ENCODE data around the gene PSMB3. TPM values are rescaled to one million over a fixed set of nuclear protein-coding genes. Genes with fewer than 3 reads are reported as not detected.
A peak's percentile ranks its signal among the peaks of the same experiment; 100 is the strongest.

The PSMB3 gene
- total RNA-seq, 1 donor from 2014 or later = 156 TPM

DNA sequence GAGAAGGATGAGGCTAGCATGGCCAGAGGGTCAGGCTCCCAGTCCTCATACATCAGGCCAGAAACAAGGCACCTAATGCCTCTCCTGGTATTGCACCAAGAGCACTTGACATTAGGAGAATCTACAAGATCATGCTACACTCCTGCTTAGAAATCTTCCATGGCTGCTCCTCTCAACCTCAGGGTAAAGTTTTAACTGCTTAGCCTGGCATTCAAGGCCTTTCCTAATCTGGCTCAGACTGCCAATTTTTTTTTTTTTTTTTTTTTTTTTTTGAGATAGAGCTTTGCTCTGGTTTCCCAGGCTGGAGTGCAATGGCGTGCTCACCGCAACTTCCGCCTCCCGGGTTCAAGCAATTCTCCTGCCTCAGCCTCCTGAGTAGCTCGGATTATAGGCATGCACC, 38.6 kb downstream of the PSMB3 start:
- no peaks in the 10 kb centered on the region for H3K27me3 ChIP-seq (ENCODE audit: control insufficient read depth in 3 of 3, insufficient read depth in 3 of 3, low read length in 3 of 3)
- peaks cover 6 to 13% (median 7%) of the 10 kb centered on the region in 3 donors for H3K36me3 ChIP-seq (ENCODE audit: control insufficient read depth in 3 of 3, insufficient read depth in 3 of 3, low read length in 3 of 3)
- no peaks in the 10 kb centered on the region for H3K9me3 ChIP-seq (ENCODE audit: control insufficient read depth in 3 of 3, low read length in 3 of 3)
- H3K4me3 ChIP-seq (ENCODE audit: low read length in 3 of 3) = no peak overlapping the region
- no peak overlapping the region for H3K9ac ChIP-seq (ENCODE audit: low read depth in 1 of 3, low read length in 3 of 3)
- no peak overlapping the region for H3K27ac ChIP-seq (ENCODE audit: low read depth, low read length)
- peaks cover 5 to 12% (median 10%) of the 10 kb centered on the region in 3 donors for H3K4me1 ChIP-seq (ENCODE audit: control insufficient read depth in 3 of 3, insufficient read depth in 3 of 3, low read length in 3 of 3)

DNA sequence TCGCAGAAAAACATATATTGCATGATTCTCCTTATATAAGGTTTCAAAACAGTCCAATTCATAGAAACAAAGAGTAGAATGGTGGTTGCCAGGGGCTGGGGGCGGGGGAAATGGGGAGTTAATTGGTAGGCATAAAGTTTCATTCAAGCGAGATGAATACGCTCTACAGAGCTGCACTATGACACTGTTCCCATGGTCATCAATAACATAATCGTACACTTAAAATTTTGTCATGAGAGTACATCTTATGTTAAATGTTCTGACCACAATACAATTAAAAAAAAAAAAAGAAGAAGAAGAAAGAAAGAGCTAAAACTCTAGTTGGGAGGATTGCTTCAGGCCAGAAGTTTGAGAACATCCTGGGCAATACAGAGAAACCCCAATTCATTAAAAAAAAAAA, 41.7 kb downstream of the PSMB3 start:
- no peaks in the 10 kb centered on the region for H3K27me3 ChIP-seq (ENCODE audit: control insufficient read depth in 3 of 3, insufficient read depth in 3 of 3, low read length in 3 of 3)
- no peak overlapping the region for H3K4me3 ChIP-seq (ENCODE audit: low read length in 3 of 3)
- H3K4me1 ChIP-seq (ENCODE audit: control insufficient read depth in 3 of 3, insufficient read depth in 3 of 3, low read length in 3 of 3) = peaks cover 32 to 38% (median 33%) of the 10 kb centered on the region in 3 donors
- H3K27ac ChIP-seq (ENCODE audit: low read depth, low read length) = no peak overlapping the region
- H3K36me3 ChIP-seq (ENCODE audit: control insufficient read depth in 3 of 3, insufficient read depth in 3 of 3, low read length in 3 of 3) = peaks cover 0 to 6% (median 5%) of the 10 kb centered on the region in 3 donors
- H3K9ac ChIP-seq (ENCODE audit: low read depth in 1 of 3, low read length in 3 of 3) = no peak overlapping the region
- no peaks in the 10 kb centered on the region for H3K9me3 ChIP-seq (ENCODE audit: control insufficient read depth in 3 of 3, low read length in 3 of 3)

DNA sequence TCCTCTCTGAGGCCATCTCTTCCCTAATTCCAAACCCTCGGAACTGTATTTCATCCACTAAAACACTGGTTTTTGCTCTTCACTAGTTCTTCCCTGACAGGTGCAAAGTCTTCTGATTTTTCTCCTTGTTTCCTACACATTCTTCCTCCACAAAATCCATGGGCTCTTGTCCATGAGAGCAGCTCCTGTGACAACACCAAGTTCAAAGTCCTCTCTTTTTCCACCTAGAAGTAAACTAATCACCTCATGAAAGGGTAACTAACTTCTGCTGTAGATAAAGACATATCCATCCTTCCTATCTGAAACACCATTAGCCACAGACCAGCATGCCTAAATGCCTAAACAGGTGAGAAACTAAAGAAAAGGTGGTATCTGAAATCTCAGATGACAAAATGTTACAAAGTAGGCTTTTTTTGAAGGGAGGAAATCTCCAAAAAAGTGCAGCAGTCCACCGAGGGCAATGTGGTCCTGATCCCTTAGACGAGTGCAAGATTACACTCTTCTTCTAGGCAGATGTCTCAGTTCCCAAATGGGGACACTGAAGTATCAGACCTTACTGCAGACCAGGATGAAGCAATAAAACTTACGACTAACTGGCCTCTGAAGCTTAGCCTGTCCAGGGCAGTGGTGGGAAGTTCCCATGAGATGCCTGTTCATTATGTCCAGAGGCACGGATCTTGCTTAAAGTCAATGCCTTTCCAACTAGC, 44.1 kb downstream of the PSMB3 start:
- no peaks in the 10 kb centered on the region for H3K27me3 ChIP-seq (ENCODE audit: control insufficient read depth in 3 of 3, insufficient read depth in 3 of 3, low read length in 3 of 3)
- peak overlapping the region in 2 of 3 donors; percentile 92 to 95 for H3K9ac ChIP-seq (ENCODE audit: low read depth in 1 of 3, low read length in 3 of 3)
- H3K9me3 ChIP-seq (ENCODE audit: control insufficient read depth in 3 of 3, low read length in 3 of 3) = no peaks in the 10 kb centered on the region
- H3K36me3 ChIP-seq (ENCODE audit: control insufficient read depth in 3 of 3, insufficient read depth in 3 of 3, low read length in 3 of 3) = peaks cover 6 to 9% (median 7%) of the 10 kb centered on the region in 3 donors
- H3K4me1 ChIP-seq (ENCODE audit: control insufficient read depth in 3 of 3, insufficient read depth in 3 of 3, low read length in 3 of 3) = peaks cover 28 to 37% (median 33%) of the 10 kb centered on the region in 3 donors
- peak overlapping the region in 1 of 3 donors; percentile 92 for H3K4me3 ChIP-seq (ENCODE audit: low read length in 3 of 3)
- peak overlapping the region; percentile 97 for H3K27ac ChIP-seq (ENCODE audit: low read depth, low read length)

DNA sequence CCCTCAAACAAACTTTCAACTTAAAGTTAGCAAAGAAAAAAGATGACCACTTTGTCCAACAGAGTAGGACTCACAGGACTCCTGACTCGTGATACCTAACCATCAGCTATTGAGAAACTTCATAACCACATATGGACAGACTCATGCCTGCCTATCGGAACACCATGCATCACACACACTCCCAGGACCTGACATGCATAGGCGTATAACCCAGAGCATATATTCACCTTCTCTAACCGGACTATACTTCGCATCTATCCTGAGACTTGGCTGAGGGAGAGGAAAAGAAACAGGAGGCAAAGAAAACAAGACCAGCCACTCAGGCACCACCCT, 44.6 kb downstream of the PSMB3 start:
- peak overlapping the region; percentile 97 for H3K27ac ChIP-seq (ENCODE audit: low read depth, low read length)
- no peaks in the 10 kb centered on the region for H3K27me3 ChIP-seq (ENCODE audit: control insufficient read depth in 3 of 3, insufficient read depth in 3 of 3, low read length in 3 of 3)
- peak overlapping the region; percentile 84 to 95 (median 92) for H3K9ac ChIP-seq (ENCODE audit: low read depth in 1 of 3, low read length in 3 of 3)
- no peaks in the 10 kb centered on the region for H3K9me3 ChIP-seq (ENCODE audit: control insufficient read depth in 3 of 3, low read length in 3 of 3)
- peaks cover 11 to 12% (median 11%) of the 10 kb centered on the region in 3 donors for H3K36me3 ChIP-seq (ENCODE audit: control insufficient read depth in 3 of 3, insufficient read depth in 3 of 3, low read length in 3 of 3)
- peak overlapping the region; percentile 8 to 92 (median 87) for H3K4me3 ChIP-seq (ENCODE audit: low read length in 3 of 3)
- peaks cover 28 to 37% (median 33%) of the 10 kb centered on the region in 3 donors for H3K4me1 ChIP-seq (ENCODE audit: control insufficient read depth in 3 of 3, insufficient read depth in 3 of 3, low read length in 3 of 3)

DNA sequence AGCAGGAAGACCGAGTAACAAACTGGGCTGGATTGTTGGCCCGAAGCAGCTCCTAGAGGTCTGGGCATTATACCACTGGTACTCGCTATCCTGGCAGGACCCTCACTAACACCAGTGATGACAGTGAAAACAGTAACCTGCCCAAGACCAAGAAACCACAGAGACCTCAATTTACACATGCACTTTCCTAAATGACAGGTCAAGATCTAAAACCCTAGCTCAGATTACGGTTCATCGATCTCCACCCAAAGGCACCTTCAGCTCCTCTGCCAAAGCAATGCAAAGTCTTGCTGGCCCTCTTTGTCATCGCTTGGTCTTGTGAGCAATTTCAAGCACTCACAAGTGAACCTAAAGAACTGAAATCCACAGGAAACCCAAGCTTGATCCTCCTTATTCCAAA, 45.3 kb downstream of the PSMB3 start:
- Histone ChIP-seq H3K27me3 (ENCODE audit: control insufficient read depth in 3 of 3, insufficient read depth in 3 of 3, low read length in 3 of 3) (no peaks in the 10 kb centered on the region), H3K36me3 (ENCODE audit: control insufficient read depth in 3 of 3, insufficient read depth in 3 of 3, low read length in 3 of 3) (peaks cover 15 to 19% (median 16%) of the 10 kb centered on the region in 3 donors), H3K9ac (ENCODE audit: low read depth in 1 of 3, low read length in 3 of 3) (peak overlapping the region; percentile 84 to 95 (median 92)), H3K27ac (ENCODE audit: low read depth, low read length) (peak overlapping the region; percentile 97), H3K9me3 (ENCODE audit: control insufficient read depth in 3 of 3, low read length in 3 of 3) (no peaks in the 10 kb centered on the region), H3K4me3 (ENCODE audit: low read length in 3 of 3) (peak overlapping the region; percentile 87 to 97 (median 92)), H3K4me1 (ENCODE audit: control insufficient read depth in 3 of 3, insufficient read depth in 3 of 3, low read length in 3 of 3) (peaks cover 28 to 37% (median 32%) of the 10 kb centered on the region in 3 donors)

DNA sequence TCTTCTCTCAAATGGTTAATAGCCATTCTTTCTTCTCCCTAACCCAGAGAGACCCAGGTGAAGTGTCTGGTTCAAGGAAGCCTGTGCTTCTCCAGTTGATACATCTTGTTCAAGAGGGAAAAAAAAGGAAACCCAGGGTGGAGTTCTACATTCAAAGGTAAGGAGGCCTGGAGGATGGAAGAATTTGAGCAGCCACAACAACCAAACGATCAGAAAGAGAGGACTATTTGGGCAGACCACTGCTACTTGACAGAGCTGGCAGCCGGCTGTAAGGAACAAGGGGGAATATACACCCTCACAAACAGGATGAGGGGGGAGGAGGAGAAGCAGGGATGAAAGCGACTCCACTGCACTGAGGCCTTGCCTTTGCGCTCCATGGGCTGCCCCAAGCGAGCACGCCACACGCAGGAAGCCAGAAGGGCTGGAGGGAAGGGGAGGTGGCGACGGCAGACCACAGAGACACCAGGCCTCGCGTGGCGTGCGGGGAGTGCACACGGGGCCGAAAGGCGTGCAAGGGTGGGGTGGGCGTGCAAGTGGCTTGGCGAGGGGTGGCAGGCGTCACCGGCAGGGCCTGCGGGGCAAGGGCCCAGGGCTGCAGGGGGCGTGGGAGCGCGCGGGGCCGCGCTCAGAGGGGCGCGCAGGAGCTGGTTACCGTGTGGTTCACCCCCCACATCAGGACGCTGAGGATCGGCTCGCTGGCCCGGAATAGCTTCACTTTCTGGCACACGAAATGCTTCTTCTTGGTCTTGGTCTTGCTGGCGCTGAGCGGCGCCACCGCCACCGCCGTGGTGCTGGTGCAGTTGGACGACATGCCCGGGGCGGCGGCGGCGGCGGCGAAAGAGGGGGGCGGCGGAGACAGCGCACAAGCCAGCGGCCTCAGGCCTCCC, 46.3 kb downstream of the PSMB3 start:
- no peaks in the 10 kb centered on the region for H3K9me3 ChIP-seq (ENCODE audit: control insufficient read depth in 3 of 3, low read length in 3 of 3)
- no peaks in the 10 kb centered on the region for H3K27me3 ChIP-seq (ENCODE audit: control insufficient read depth in 3 of 3, insufficient read depth in 3 of 3, low read length in 3 of 3)
- peak overlapping the region; percentile 87 to 97 (median 92) for H3K4me3 ChIP-seq (ENCODE audit: low read length in 3 of 3)
- peaks cover 19 to 22% (median 21%) of the 10 kb centered on the region in 3 donors for H3K36me3 ChIP-seq (ENCODE audit: control insufficient read depth in 3 of 3, insufficient read depth in 3 of 3, low read length in 3 of 3)
- H3K4me1 ChIP-seq (ENCODE audit: control insufficient read depth in 3 of 3, insufficient read depth in 3 of 3, low read length in 3 of 3) = peaks cover 28 to 37% (median 32%) of the 10 kb centered on the region in 3 donors
- peak overlapping the region; percentile 84 to 95 (median 92) for H3K9ac ChIP-seq (ENCODE audit: low read depth in 1 of 3, low read length in 3 of 3)
- peak overlapping the region; percentile 97 for H3K27ac ChIP-seq (ENCODE audit: low read depth, low read length)

DNA sequence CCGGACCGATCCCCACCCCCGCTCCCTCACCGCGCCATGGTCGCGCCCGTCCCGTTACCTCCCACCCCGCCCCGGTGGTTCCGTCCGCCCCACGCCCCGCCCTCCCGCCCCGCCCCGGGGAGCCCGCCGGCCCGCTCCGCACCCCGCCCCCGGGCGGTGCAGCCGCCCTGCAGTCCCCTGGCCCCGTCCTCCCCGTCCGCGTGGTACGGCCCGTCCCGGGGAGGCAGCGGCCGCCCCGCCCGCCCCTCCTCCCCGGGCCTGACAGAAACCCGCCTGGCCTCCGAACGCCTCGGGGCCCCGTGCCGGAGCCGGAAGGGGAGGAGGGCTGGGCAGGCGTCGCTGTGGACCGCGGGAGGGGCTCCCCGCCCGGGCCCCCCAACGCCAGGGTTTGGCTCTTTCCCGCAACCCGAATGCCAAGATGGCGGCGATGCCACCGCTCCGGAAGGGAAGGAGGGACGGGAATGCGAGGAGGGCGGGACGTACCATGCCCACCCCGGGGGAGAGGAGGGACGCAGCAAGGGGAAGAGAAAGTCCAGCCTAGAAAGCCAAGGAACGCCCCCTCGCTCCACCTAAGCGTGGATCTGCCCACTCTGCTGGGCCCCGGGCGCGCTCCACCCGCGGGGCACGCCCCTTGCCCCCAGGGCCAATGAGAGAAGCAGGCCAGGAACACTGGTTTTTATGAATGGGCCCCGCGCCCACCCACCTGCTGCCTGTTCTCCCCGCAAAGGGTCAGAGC, 47.1 kb downstream of the PSMB3 start, which contains the start of gene PIP4K2B:
Gene PIP4K2B, minus strand, starts transcription at position 56 of the 736 bp plus-strand sequence. CDS start 132 bp downstream, outside the sequence.
- H3K36me3 ChIP-seq (ENCODE audit: control insufficient read depth in 3 of 3, insufficient read depth in 3 of 3, low read length in 3 of 3) = peaks cover 23 to 26% (median 26%) of the 10 kb centered on the region in 3 donors

DNA sequence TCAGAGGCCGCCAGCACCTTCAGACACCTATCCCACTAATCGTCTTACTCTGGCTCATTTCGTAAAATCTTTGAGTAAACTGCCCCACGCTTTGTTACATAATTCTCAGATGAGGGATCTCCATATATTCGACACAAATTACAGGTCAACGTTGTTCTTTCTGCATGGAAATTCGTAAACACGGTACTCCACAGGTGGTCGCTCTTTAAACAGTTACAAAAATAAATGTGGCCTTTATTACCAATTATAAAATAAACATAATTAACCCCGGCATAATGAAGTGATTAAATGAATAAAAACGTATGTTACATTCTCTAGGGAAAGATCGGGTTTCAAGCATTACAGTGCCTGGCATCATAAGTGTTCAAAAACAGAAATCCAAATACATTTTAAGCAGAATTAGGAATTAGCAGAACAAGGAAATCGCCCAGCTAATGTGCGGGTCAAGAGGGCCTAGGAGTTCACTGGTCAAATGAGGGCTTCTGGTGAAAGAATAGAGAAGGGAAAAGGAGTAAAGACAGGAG, 47.8 kb downstream of the PSMB3 start:
- Histone ChIP-seq H3K4me3 (ENCODE audit: low read length in 3 of 3) (peak overlapping the region; percentile 72 to 80 (median 72)), H3K9ac (ENCODE audit: low read depth in 1 of 3, low read length in 3 of 3) (peak overlapping the region; percentile 83 to 89 (median 85)), H3K27me3 (ENCODE audit: control insufficient read depth in 3 of 3, insufficient read depth in 3 of 3, low read length in 3 of 3) (no peaks in the 10 kb centered on the region), H3K9me3 (ENCODE audit: control insufficient read depth in 3 of 3, low read length in 3 of 3) (no peaks in the 10 kb centered on the region), H3K36me3 (ENCODE audit: control insufficient read depth in 3 of 3, insufficient read depth in 3 of 3, low read length in 3 of 3) (peaks cover 23 to 29% (median 29%) of the 10 kb centered on the region in 3 donors), H3K27ac (ENCODE audit: low read depth, low read length) (peak overlapping the region; percentile 97), H3K4me1 (ENCODE audit: control insufficient read depth in 3 of 3, insufficient read depth in 3 of 3, low read length in 3 of 3) (peaks cover 28 to 35% (median 32%) of the 10 kb centered on the region in 3 donors)

More for the DNA sequence above, 47.1 kb downstream of the PSMB3 start, which contains the start of gene PIP4K2B:
- H3K4me1 ChIP-seq (ENCODE audit: control insufficient read depth in 3 of 3, insufficient read depth in 3 of 3, low read length in 3 of 3) = peaks cover 28 to 37% (median 32%) of the 10 kb centered on the region in 3 donors
- no peaks in the 10 kb centered on the region for H3K9me3 ChIP-seq (ENCODE audit: control insufficient read depth in 3 of 3, low read length in 3 of 3)
- H3K4me3 ChIP-seq (ENCODE audit: low read length in 3 of 3) = peak within 1 kb of the TSS; percentile 87 to 97 (median 92)
- peak within 1 kb of the TSS; percentile 97 for H3K27ac ChIP-seq (ENCODE audit: low read depth, low read length)
- no peaks in the 10 kb centered on the region for H3K27me3 ChIP-seq (ENCODE audit: control insufficient read depth in 3 of 3, insufficient read depth in 3 of 3, low read length in 3 of 3)
- peak within 1 kb of the TSS; percentile 84 to 95 (median 92) for H3K9ac ChIP-seq (ENCODE audit: low read depth in 1 of 3, low read length in 3 of 3)

DNA sequence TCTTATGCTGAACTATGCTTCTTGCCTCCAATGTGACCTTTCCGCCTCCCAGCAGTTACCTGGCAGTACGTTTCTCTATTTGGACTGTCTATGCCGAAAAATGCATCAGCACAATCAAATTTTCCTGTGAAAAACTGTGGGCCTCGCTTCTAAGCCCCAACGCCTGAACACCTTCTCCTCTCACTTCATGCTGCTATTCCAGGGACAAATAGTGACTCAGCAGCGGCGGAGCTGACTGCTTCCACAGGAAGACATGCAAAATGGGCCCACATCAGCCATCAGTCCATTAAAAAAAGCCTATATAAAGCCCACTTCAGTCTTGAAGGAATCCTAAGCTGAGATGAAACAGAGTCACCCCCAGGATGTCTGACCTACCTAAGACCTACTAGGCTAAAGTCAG, 57.3 kb downstream of the PSMB3 start:
- H3K27me3 ChIP-seq (ENCODE audit: control insufficient read depth in 3 of 3, insufficient read depth in 3 of 3, low read length in 3 of 3) = no peaks in the 10 kb centered on the region
- H3K9ac ChIP-seq (ENCODE audit: low read depth in 1 of 3, low read length in 3 of 3) = no peak overlapping the region
- no peak overlapping the region for H3K4me3 ChIP-seq (ENCODE audit: low read length in 3 of 3)
- H3K4me1 ChIP-seq (ENCODE audit: control insufficient read depth in 3 of 3, insufficient read depth in 3 of 3, low read length in 3 of 3) = no peaks in the 10 kb centered on the region
- peaks cover 38 to 55% (median 53%) of the 10 kb centered on the region in 3 donors for H3K36me3 ChIP-seq (ENCODE audit: control insufficient read depth in 3 of 3, insufficient read depth in 3 of 3, low read length in 3 of 3)
- H3K27ac ChIP-seq (ENCODE audit: low read depth, low read length) = no peak overlapping the region
- no peaks in the 10 kb centered on the region for H3K9me3 ChIP-seq (ENCODE audit: control insufficient read depth in 3 of 3, low read length in 3 of 3)

Measured in skeletal muscle tissue (tissue), 4 donors.